NCI-H2171 treated with DMSO at 0.1 percent for 48 hours (cell line): Measurements from ENCODE around the gene CTSZ.
"Not testable (repeated sequence)": the region's sequence is repeated elsewhere in the genome, so short reads cannot be mapped to it uniquely, and the experiment has no call there.

Experiments used
- DNase-seq: peaks from one replicate; lab custom pipeline; 2025; lab: John Stamatoyannopoulos, UW

Gene CTSZ

GRCh38 chr20:59006864-59007664, at the start of gene CTSZ:
Gene CTSZ (minus strand): TSS chr20:59007254. CDS start chr20:59007128, 126 bp downstream.
- DNase-seq, result no peak

DNA sequence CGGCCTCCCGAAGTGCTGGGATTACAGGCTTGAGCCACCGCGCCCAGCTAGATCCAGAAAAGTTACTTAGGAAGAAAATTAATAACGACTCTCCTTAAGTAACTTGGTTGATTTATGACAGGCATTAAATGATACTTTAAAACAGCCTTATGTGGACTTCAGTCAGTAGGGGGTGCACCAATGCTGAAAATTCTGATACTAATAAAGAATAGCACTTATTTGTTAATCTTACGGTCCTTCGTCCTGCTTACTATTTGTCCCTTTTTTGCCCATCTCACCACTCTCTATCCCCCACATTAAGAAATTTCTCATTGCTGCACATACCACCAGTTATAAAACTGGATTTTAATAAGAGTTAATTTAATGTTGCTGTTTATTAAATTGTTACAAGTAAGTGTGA, 48.2 kb upstream of the CTSZ start:
- no peak for DNase-seq

DNA sequence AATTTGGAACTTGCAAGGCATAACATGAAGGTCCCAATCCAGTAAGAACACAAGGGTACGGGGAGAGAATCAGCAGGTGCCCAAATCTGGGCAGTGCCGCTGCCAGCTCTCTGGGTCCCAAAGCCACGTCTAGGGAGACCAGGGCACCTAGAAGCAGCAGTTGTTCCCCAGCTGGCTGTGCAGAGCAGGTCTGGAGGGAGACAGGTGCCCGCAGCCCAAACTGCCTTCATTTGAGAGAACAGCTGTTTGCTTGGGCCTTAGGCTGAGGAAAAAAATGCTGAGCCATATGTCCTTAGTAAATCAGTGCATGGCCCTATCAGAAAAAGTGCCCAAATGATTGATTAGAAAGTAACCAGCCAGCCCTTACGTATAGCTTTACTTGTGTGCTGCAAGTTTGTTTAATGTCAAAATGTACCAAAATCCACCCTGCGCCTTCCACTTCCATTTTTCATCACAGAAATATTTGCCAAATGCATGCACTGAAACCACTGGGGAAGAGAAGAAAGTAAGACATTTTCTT, 44.7 kb upstream of the CTSZ start:
- DNase-seq, result peak; percentile 91

GRCh38 chr20:59050437-59050836, 43.4 kb upstream of the CTSZ start:
- DNase-seq, result no peak

DNA sequence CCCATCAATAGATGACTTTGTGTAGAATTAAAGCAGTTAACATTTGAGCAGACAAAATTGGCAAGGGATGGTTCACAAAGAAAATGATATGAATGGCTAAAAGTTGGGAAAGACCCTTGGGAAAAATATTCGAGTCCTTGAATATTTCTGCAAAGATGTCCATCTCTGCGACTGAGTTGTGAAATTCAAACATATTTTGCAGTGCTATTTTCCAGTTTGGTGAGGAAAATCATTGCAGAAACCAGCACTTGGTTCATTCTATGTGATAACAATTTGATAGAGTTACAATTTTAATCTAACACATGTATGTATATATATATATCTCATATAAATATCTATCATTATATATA, 41.6 kb upstream of the CTSZ start:
- DNase-seq, result no peak

- DNase-seq, result no peak
Observed at GRCh38 chr20:59047938-59048680, 41.1 kb upstream of the CTSZ start.

- DNase-seq, result no peak
Observed at GRCh38 chr20:59046862-59047261, 39.8 kb upstream of the CTSZ start.

GRCh38 chr20:59044796-59045195, 37.7 kb upstream of the CTSZ start:
- no peak for DNase-seq

GRCh38 chr20:59044295-59044694, 37.2 kb upstream of the CTSZ start:
- no peak for DNase-seq

DNA sequence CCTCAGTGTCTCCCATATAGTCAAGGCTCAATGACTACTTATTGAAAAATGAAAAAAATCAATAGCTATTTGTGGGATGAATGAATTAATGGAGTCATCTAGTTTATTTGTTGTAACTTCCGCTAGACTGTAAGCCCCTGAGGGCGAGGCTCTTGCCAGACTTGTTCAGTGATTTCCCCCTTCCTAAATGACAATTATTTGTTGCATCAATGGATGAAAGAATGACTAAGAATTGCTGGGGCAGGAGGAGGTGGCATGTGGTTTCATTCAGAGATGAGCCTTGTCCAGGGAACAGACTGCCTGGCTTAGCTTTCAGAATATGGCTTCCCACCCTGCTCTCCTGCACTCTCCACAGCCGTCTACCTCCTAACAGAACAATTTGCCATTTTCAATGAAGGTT, 36.6 kb upstream of the CTSZ start:
- DNase-seq, result no peak

DNA sequence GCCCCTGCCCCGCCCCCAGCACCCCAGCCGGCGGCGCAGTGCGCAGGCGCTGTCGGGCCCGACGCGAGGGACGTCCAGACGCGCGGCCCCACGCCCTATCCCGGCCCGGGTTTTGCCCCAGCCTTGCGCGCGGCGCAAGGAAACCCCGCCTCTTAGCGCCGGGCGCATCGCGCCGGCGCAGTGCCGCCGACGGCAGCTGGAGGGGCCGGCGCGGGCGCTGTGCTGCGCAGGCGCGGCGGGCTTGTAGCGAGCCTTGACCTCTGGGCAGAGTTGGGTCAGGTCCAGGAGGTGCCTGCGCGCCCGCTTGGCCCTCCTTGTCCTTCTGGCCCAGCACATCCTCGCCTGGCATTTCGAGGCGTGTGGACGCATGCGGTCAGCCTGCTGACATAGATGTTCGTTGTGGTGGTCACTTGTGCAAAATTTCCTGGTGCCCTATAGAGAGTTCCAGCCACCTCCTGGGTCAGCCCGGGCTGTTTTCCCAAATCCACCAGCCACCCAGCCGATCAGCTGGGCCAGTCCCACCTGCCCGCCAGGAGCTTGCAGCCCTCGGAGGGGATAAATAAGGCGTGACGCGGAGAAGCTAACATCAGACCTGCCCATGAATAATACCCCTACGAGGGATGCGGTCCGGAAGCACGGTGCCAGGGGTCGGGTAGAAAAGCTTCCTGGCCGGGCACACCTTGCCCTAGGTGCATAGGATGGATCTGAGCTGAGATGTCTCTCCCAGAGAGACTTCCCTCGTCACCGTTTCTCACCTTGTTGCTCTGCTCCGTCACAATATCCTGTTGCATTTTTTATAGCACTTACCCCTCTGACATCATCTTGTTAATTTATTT, 36.0 kb upstream of the CTSZ start:
- DNase-seq, result peak; percentile 90

DNA sequence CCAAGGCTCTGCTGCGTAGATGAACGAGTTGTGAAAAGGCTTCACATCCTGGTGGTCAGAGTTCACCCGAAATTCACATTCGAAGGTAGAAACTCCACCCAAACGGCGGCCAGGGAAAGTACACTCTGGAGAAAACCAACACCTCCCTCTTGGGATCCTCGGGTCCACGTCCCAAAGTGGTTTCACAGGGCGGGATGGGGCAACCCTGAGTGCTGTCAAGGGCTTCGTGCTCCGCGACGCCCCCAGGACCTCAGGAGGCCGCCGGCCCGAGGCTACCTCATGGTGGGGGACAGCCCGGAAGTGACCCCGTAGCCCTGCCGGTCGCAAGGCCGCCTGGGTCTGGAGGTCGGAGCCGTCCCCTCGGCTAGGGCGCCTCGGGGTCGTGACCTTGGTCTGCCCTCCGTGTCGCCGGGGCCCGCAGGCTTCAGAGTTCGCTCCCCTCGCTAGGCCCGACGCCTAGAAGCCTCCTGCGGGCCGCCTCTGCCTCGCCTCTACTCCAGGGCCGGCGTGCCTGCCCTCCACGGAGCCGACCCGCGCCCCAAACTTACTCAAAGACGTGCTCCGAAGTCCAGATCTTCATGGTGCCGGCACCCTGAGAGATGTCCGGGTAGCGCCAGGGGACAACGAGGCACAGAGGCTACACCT, 35.2 kb upstream of the CTSZ start, which contains the start of gene PRELID3B:
Gene PRELID3B, minus strand, starts transcription at position 636 of the 645 bp plus-strand sequence. Its CDS starts 56 bp downstream, at position 580.
- DNase-seq, result no peak

DNA sequence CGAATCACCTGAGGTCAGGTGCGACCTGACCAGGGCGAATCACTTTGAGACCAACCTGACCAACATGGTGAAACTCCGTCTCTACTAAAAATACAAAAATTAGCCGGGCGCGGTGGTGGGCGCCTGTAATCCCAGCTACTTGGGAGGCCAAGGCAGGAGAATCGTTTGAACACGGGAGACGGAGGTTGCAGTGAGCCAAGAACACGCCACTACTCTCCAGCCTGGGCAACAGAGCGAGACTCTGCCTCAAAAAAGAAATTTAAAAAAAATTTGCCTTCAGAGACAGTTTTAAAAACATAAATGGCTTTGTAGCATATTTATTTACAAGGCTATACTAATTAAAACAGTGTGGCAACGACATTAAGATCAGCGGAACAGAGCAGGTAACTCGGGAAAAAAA, 34.4 kb upstream of the CTSZ start:
- DNase-seq, result not testable (repeated sequence)

GRCh38 chr20:59040667-59041066, 33.6 kb upstream of the CTSZ start:
- no peak for DNase-seq

DNA sequence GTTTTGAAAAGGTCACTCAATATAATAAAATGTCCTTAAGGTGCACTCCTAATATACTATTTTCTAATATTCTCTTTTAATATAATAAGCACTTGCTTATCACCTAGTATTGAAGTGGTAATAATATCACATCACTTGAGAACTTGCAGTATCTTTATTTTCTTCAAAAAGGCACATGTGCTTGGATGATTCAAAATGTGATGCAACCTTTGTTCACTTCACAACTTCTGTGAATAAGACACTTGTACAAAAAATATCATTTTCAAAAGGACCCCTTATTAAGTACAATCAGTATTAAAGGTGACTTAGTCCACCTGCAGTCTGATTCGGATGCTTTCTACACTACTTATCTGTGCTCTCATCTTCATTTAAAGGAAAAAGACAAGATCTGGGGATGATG, 32.2 kb upstream of the CTSZ start:
- DNase-seq, result no peak

DNA sequence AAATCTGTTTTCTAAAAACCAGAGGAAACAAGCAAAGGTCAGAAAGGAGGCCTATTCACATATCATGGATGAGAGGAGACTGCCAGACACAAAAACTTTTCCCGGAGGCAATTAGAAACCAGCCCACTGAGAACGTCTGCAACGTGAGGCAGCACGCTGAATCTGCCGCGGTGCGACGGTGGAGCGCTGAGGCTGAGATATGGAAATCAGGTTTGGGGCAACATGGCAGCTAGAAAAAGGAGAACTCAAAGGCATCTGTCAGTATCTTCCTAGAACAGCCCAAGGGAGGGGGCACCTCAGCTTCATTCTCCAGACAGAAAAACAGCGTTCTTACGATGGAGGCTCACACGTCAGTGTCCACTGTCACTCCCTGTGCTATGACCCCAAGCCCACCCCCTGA, 30.3 kb upstream of the CTSZ start:
- no peak for DNase-seq

DNA sequence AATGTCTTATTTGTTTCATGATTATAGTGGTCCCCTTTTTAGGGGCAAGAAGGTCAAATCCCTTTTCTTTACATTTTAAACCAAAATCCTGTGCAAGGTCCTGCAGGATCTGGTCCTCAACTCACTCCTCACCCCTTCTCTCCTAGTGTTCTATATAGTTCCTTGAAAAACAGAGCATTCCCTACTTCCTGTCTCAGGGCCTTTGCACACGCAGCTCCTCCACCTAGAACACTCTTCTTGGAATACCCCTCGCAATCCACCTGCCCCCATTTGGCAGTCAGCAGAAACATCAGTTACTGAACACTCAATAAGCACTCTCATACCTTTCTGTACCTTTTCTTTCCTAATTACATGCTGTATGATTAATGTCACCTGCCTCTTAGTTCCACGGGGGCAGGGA, 28.3 kb upstream of the CTSZ start:
- no peak for DNase-seq

DNA sequence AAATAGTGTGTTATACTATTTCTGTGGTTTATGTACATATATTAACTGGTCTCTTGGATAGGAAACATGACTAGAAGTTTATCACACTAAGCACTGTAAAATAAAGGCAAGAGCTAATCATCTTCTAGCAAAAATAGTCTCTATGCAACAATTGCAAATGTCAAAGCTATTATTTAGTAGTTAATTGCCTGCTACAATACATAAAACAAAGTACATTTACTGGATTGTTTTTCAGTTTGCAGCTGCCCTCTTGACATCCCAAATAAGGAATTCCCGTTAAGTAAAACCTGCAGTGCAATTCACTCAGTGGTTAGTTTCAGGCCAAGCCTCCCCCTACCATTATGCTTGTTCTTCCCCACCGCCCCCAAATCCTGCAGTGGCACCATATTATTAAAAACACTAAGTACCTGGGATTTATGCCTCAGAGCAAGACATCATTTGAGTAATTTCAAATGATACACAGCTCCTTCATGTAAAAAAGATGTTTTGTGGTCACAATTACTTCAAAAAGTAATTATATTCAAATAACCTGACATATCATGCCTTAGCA, 26.6 kb upstream of the CTSZ start:
- no peak for DNase-seq

DNA sequence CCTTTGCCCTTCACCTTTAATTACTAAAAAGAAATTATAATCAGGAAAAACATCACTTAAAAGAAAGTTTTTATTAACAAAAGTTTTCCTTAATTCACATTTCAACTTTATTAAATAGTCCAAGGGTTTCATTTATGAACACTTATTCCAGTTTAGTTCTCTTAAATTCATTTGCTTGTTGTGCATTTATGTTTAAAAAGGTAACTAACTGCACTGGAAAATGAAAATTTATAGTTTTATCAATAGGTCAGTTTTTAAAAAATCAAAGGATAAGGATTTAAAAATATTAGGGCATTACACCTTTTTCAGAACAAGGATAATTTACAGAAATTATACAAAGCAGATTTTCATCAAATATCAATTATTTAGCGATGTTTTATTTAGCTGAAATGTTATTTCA, 26.0 kb upstream of the CTSZ start:
- DNase-seq, result no peak

DNA sequence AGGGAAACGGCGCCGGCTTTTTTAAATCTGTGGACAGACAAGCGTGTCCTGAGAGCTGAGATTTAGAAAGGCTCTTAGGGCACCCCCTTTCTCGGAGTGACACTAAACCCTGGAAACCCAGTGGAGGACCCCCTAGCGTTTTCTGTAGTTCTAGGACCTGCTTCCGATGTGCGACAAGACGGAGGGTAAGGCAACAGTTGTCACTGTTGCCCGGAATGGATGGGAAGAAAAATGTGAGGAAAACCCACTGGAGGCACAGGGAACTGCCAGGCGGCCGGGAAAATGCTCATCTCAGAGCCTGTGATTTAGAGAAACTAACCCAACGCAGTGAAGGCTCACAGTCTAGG, 25.6 kb upstream of the CTSZ start:
- peak; percentile 94 for DNase-seq

GRCh38 chr20:59032023-59032712, 25.1 kb upstream of the CTSZ start, which contains the start of gene ATP5F1E:
Gene ATP5F1E (minus strand): TSS chr20:59032335. CDS start chr20:59032251, 84 bp downstream.
- DNase-seq, result peak; percentile 98
